ENCODE results near the gene GRPEL1.

The GRPEL1 gene

DNA sequence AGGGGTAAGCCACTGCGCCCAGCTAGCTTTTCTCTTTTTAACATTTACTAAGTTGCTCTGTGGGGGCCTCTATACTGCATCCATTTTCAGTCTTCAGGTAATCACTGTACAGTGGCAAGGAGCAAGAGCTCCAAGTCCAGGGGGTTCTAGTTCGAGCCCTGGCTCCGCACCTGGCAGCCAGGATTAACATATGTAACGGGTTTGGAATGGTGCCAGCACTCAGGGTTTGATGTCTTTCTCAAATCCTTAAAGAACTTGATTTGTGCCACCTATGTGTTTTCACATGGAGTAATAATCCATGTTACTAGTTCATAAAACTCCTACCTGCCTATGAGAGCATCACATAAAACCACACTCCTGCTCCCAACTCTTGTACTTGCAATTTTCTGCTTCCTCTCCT, 4.5 kb downstream of the GRPEL1 start (continued):
- TF ChIP-seq, protein P1, sequence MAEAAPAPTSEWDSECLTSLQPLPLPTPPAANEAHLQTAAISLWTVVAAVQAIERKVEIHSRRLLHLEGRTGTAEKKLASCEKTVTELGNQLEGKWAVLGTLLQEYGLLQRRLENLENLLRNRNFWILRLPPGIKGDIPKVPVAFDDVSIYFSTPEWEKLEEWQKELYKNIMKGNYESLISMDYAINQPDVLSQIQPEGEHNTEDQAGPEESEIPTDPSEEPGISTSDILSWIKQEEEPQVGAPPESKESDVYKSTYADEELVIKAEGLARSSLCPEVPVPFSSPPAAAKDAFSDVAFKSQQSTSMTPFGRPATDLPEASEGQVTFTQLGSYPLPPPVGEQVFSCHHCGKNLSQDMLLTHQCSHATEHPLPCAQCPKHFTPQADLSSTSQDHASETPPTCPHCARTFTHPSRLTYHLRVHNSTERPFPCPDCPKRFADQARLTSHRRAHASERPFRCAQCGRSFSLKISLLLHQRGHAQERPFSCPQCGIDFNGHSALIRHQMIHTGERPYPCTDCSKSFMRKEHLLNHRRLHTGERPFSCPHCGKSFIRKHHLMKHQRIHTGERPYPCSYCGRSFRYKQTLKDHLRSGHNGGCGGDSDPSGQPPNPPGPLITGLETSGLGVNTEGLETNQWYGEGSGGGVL (tag by site-specific recombination; IDR thresholded peaks at IDR 0.05), result no peak
- TF ChIP-seq GLIS1 (tag by site-specific recombination; IDR thresholded peaks at IDR 0.05) (no peak), ZNF211 (tag by site-specific recombination; IDR thresholded peaks at IDR 0.05; ENCODE audit: low read depth) (no peak)

DNA sequence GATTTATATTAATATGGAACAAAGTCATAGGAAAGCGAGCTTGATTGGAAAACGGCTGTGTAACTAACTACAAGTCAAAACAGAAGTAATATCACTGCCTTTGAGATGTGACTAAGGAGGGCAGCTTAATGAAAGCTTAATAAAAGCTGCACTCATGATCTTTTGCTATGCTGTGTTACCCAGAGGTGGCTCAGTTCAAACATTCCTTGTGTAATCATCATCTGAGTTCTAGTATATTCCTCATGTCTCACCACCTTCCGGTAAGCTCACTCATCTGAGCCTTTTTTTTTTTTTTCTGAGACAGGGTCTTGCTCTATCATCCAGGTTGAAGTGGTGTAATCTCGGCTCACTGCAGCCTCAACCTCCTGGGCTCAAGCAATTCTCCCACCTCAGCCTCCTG, 5.0 kb downstream of the GRPEL1 start:
- Histone ChIP-seq H3K36me3 (ENCODE audit: control insufficient read depth in 2 of 2, insufficient read depth in 1 of 2, low read length in 2 of 2) (peaks cover 0 to 83% of the 10 kb centered on the region in 2 experiments; a peak in 2 of 3 replicates), H3K9me3 (ENCODE audit: control insufficient read depth, insufficient read depth, low read depth, low read length) (no peaks in the 10 kb centered on the region), H3K4me1 (ENCODE audit: control insufficient read depth, insufficient read depth, low read length) (peaks cover 2% of the 10 kb centered on the region; the same call in 1 of the 2 replicates), H3K27ac (ENCODE audit: extremely low read depth, low read depth, low read length) (no peak overlapping the region), H3K4me3 (ENCODE audit: low read depth, low read length) (no peak overlapping the region)
- POLR2A ChIA-PET, result no interaction called here
- CTCF ChIA-PET, result interaction anchor here (0.5 kb wide), 1 partner anchor 210 kb away, joined by 3 read pairs; no protein-coding TSS in a partner anchor
- no peak for TF ChIP-seq ZNF157 (tag by site-specific recombination; IDR thresholded peaks at IDR 0.05)
- TF ChIP-seq ZNF214 (tag by site-specific recombination; IDR thresholded peaks at IDR 0.05; ENCODE audit: borderline replicate concordance), result no peak
- no peak for TF ChIP-seq HOXA7 (CRISPR knock-in tag; IDR thresholded peaks at IDR 0.05; ENCODE audit: borderline replicate concordance)
- no peak for TF ChIP-seq ZNF621 (tag by site-specific recombination; IDR thresholded peaks at IDR 0.05)
- TF ChIP-seq SP3 (tag by site-specific recombination; IDR thresholded peaks at IDR 0.05), result no peak
- TF ChIP-seq, protein P2, sequence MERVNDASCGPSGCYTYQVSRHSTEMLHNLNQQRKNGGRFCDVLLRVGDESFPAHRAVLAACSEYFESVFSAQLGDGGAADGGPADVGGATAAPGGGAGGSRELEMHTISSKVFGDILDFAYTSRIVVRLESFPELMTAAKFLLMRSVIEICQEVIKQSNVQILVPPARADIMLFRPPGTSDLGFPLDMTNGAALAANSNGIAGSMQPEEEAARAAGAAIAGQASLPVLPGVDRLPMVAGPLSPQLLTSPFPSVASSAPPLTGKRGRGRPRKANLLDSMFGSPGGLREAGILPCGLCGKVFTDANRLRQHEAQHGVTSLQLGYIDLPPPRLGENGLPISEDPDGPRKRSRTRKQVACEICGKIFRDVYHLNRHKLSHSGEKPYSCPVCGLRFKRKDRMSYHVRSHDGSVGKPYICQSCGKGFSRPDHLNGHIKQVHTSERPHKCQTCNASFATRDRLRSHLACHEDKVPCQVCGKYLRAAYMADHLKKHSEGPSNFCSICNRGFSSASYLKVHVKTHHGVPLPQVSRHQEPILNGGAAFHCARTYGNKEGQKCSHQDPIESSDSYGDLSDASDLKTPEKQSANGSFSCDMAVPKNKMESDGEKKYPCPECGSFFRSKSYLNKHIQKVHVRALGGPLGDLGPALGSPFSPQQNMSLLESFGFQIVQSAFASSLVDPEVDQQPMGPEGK (tag by site-specific recombination; IDR thresholded peaks at IDR 0.05), result no peak
- no peak for TF ChIP-seq ZNF76 (tag by site-specific recombination; IDR thresholded peaks at IDR 0.05; ENCODE audit: borderline replicate concordance, low read depth)
- TF ChIP-seq ZEB2 (tag by site-specific recombination; IDR thresholded peaks at IDR 0.05), result no peak
- no peak for TF ChIP-seq HOXC10 (CRISPR knock-in tag; IDR thresholded peaks at IDR 0.05)
- TF ChIP-seq ZNF423 (tag by site-specific recombination; IDR thresholded peaks at IDR 0.05), result no peak
- no peak for TF ChIP-seq ZNF37A (tag by site-specific recombination; IDR thresholded peaks at IDR 0.05)
- TF ChIP-seq ZBTB7A (tag by site-specific recombination; IDR thresholded peaks at IDR 0.05; ENCODE audit: low read depth), result no peak
- TF ChIP-seq ZNF146 (tag by site-specific recombination; IDR thresholded peaks at IDR 0.05), result no peak

DNA sequence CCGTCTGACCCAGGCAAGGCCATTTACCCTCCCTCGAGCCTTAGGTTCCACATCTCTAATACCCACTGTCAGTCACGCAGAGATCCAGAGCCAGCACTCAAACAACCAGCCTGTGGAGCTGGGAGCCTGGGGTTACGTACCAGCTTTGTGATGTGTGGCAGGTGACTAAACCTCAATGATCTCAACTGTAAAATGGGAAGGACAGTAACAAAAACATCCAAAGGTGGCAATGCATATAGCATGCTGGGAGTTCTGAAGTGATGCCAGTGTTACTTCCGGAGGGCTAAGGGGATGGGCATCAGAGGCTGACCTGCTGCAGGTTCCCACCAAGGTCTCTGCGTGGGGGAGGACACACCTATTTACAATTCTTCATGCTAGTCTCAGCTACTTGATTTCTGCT, 6.0 kb downstream of the GRPEL1 start:
- Histone ChIP-seq H3K4me1 (ENCODE audit: control insufficient read depth, insufficient read depth, low read length) (peaks cover 2% of the 10 kb centered on the region; the same call in 1 of the 2 replicates), H3K9me3 (ENCODE audit: control insufficient read depth, insufficient read depth, low read depth, low read length) (no peaks in the 10 kb centered on the region), H3K36me3 (ENCODE audit: control insufficient read depth in 2 of 2, insufficient read depth in 1 of 2, low read length in 2 of 2) (peaks cover 0 to 86% of the 10 kb centered on the region in 2 experiments; a peak in 2 of 3 replicates), H3K27ac (ENCODE audit: extremely low read depth, low read depth, low read length) (no peak overlapping the region), H3K4me3 (ENCODE audit: low read depth, low read length) (no peak overlapping the region)
- no peak for TF ChIP-seq ZNF544 (tag by site-specific recombination; IDR thresholded peaks at IDR 0.05)
- TF ChIP-seq, protein P3, sequence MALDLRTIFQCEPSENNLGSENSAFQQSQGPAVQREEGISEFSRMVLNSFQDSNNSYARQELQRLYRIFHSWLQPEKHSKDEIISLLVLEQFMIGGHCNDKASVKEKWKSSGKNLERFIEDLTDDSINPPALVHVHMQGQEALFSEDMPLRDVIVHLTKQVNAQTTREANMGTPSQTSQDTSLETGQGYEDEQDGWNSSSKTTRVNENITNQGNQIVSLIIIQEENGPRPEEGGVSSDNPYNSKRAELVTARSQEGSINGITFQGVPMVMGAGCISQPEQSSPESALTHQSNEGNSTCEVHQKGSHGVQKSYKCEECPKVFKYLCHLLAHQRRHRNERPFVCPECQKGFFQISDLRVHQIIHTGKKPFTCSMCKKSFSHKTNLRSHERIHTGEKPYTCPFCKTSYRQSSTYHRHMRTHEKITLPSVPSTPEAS (tag by site-specific recombination; IDR thresholded peaks at IDR 0.05), result no peak
- ChIA-PET CTCF (interaction anchor here (1.2 kb wide), 1 partner anchor 9 kb away, joined by 4 read pairs; no protein-coding TSS in a partner anchor), POLR2A (interaction anchor here (2.1 kb wide), 1 partner anchor 18 kb away, joined by 7 read pairs; the partner anchor contains the start of gene TADA2B)

Measured in HEK293 (cell line).